HUES64 (cell line): Measurements from ENCODE around the gene PTRHD1.

ENCODE experiments used
- H3K27ac ChIP-seq: 2 replicates; pipeline ENCODE4 v1.7.0; 2013; ENCODE audit warnings: low read depth, low read length, inconsistent platforms
- H3K27me3 ChIP-seq: 2 replicates; pipeline ENCODE4 v1.6.1; 2013; ENCODE audit warnings: mild to moderate bottlenecking, low read length; ENCODE audit not compliant: insufficient read depth
- H3K36me3 ChIP-seq: 2 replicates; pipeline ENCODE4 v1.6.1; 2013; ENCODE audit warnings: mild to moderate bottlenecking, low read length; ENCODE audit not compliant: insufficient read depth
- H3K4me1 ChIP-seq: 2 replicates; pipeline ENCODE4 v1.6.1; 2013; ENCODE audit warnings: mild to moderate bottlenecking, low read length, moderate library complexity; ENCODE audit not compliant: insufficient read depth
- H3K4me3 ChIP-seq: 2 replicates; pipeline ENCODE4 v1.5.1; 2013; ENCODE audit warnings: mild to moderate bottlenecking, low read length, moderate library complexity
- H3K9ac ChIP-seq: 2 replicates; pipeline ENCODE4 v1.6.1; 2013; ENCODE audit warnings: mild to moderate bottlenecking, low read depth, low read length
- H3K9me3 ChIP-seq: 2 replicates; pipeline ENCODE4 v1.6.1; 2013; ENCODE audit warnings: low read depth, low read length; ENCODE audit not compliant: insufficient read depth
- WGBS: fragments of 150-250, 120-280 bp; methylation state at CpG from one replicate; pipeline ENCODE4 v1.1.7; 2013; ENCODE audit warnings: missing lambda C conversion rate; 5-methylcytosine and 5-hydroxymethylcytosine counted together

Gene PTRHD1

DNA sequence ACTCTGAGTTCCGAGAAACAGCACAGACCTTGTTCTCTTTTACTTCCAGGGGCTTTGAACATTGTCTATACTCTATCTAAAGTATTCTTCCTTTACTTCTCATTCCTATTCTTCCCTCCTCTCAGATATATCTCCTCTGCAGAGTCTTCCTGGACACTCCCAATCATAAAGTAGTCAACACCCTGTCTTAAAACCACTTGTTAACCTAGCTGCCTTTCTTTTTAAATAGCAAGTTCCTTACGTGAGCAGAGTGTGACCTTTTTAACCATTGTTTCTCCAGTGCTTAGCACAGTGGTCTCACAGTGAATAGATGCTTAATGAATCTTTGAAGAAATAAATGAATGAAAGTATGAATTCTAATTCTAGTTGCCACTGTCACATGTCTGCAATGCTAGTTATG is 47.4 kb downstream of the PTRHD1 start:
- Histone ChIP-seq H3K9me3 (no peaks in the 10 kb centered on the region), H3K27me3 (no peaks in the 10 kb centered on the region), H3K36me3 (peaks cover 6% of the 10 kb centered on the region; the same call in 1 of the 2 replicates), H3K9ac (no peak overlapping the region), H3K4me1 (no peaks in the 10 kb centered on the region), H3K4me3 (no peak overlapping the region), H3K27ac (no peak overlapping the region)
- WGBS = 93% methylated on average over 2 of the region's 2 CpGs

DNA sequence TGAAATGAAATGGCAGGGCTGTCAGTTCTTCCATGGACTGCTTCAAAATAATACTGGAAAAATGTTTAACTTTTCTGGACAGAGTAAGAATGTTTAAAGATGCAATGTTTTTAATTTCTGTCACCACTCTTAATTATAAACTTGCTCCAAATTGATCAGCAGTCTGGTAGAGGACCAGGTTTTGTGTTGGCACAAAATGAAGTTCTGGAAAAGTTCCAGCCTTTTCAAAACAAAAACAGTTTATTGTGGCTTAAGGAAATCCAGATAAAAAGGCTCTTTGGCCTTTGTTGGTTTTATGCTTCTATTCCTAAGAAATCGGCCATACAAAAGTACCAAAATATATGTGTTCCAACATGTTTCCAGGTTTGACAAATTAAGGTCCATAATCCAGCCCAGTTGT is 48.8 kb downstream of the PTRHD1 start:
- Histone ChIP-seq H3K9ac (no peak overlapping the region), H3K9me3 (no peaks in the 10 kb centered on the region), H3K27me3 (no peaks in the 10 kb centered on the region), H3K36me3 (peaks cover 6% of the 10 kb centered on the region), H3K27ac (no peak overlapping the region), H3K4me1 (no peaks in the 10 kb centered on the region), H3K4me3 (no peak overlapping the region)
- WGBS = 94% methylated on average over 1 of the region's 1 CpG

DNA sequence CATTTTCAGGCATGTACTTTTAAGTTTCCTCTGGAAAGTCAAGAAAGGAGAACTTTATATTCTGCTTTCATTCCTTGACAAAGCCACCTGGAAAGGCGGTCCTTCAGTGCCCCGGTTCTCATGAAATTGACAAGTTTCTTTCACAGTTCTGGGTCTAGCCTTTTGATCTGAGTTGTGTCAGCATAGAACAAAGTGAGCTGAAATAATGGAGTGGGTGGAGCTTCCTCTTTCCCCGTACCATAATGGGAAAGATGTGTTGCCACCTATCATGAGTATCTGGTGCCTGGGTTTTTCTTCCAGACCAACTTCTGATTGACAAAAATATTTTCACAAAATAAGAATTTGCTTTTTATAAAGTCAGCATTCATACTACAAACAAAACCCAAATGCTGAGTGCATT is 49.3 kb downstream of the PTRHD1 start:
- peaks cover 6% of the 10 kb centered on the region for H3K36me3 ChIP-seq
- no peak overlapping the region for H3K9ac ChIP-seq
- no peaks in the 10 kb centered on the region for H3K27me3 ChIP-seq
- H3K27ac ChIP-seq = no peak overlapping the region
- WGBS = 80% methylated on average over 3 of the region's 3 CpGs
- no peaks in the 10 kb centered on the region for H3K4me1 ChIP-seq
- H3K4me3 ChIP-seq = no peak overlapping the region
- H3K9me3 ChIP-seq = no peaks in the 10 kb centered on the region

DNA sequence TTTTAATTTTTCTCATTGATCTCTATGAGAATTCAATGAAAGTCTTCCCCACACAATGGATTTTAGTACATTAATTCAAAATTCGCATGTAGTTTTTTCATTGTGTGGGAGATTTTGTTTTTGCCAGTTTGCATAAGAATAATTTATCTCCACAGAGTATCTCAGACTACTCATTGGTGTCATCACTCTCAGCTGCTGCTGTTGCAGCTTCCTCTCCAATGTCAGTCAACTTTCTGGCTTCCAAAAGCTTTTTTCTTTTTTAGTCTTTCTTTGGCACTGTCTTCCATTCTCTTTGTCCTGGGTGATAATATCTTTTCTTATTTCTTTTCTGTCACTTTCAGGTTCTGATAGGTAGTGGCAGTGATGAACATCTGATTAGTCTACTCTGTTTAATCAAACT is 50.5 kb downstream of the PTRHD1 start:
- Histone ChIP-seq H3K9ac (no peak overlapping the region), H3K27me3 (no peaks in the 10 kb centered on the region), H3K36me3 (peaks cover 6% of the 10 kb centered on the region), H3K27ac (no peak overlapping the region), H3K4me3 (no peak overlapping the region), H3K4me1 (no peaks in the 10 kb centered on the region), H3K9me3 (no peaks in the 10 kb centered on the region)
- WGBS = no CpG with 5 or more reads among the region's 1 CpG

DNA sequence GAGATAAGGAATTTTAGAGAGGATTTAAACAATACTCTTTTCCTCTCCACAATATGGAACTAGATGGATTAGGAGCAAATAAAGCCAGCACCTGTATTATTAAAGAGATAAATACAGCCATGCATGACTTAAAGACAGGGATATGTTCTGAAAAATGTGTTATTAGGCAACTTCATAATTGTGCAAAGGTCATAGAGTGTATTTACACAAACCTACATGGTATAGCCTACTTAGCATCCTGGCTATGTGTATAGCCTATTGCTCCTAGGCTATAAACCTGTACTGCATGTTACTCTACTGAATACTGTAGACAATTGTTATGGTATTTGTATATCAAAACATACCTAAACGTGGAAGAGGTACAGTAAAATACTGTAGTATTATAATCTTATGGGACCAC is 53.0 kb downstream of the PTRHD1 start:
- H3K9ac ChIP-seq = no peak overlapping the region
- 100% methylated on average over 1 of the region's 1 CpG for WGBS
- no peaks in the 10 kb centered on the region; the same call in 1 of the 2 replicates for H3K4me1 ChIP-seq
- no peaks in the 10 kb centered on the region for H3K9me3 ChIP-seq
- H3K27me3 ChIP-seq = no peaks in the 10 kb centered on the region
- H3K4me3 ChIP-seq = no peak overlapping the region
- H3K27ac ChIP-seq = no peak overlapping the region
- peaks cover 6% of the 10 kb centered on the region for H3K36me3 ChIP-seq
